Colonic mucosa (tissue), 4 donors: ENCODE results near the gene FBXO31. TPM values are rescaled to one million over a fixed set of nuclear protein-coding genes. Genes with fewer than 3 reads are reported as not detected.

Experiments
- DNase-seq: peaks from one replicate; pipeline ENCODE4 v3.0.0-alpha.2; 2020
- H3K27ac ChIP-seq: fragments of 200-600 bp; one replicate; pipeline ENCODE4 v1.8.0; 2021
- H3K27me3 ChIP-seq: fragments of 200-600 bp; one replicate; pipeline ENCODE4 v1.8.0; 2021
- H3K36me3 ChIP-seq: fragments of 200-600 bp; one replicate; pipeline ENCODE4 v1.8.0; 2021
- H3K4me1 ChIP-seq: fragments of 200-600 bp; one replicate; pipeline ENCODE4 v1.8.0; 2021; ENCODE audit warnings: mild to moderate bottlenecking
- H3K4me3 ChIP-seq: fragments of 200-600 bp; one replicate; pipeline ENCODE4 v1.8.0; 2021
- H3K9ac ChIP-seq, 2 donors: one replicate each; pipeline ENCODE4 v1.7.0; 2013; ENCODE audit warnings: control low read depth in 2 of 2, low read depth in 2 of 2, low read length in 2 of 2
- H3K9me3 ChIP-seq: fragments of 200-600 bp; one replicate; pipeline ENCODE4 v1.8.0; 2021
- CTCF ChIP-seq: fragments of 200-600 bp; IDR thresholded peaks from one replicate; pipeline ENCODE4 v1.8.0; 2022; ENCODE audit warnings: antibody characterized with exemption, mild to moderate bottlenecking
- intact Hi-C: fragments of 100-400 bp; cut with DNase I; formaldehyde crosslinking; loops from one replicate; pipeline ENCODE4 v1.14.1; 2022
- total RNA-seq, 2 donors: library from RNA; stranded (reverse); fragmentation: NEBNext Ultra II Directional in 1 of 2; extraction: Animal tissue kit (Norgen Biotek cat#: 25700) in 1 of 2; gene quantifications; one replicate each; pipeline ENCODE4 v1.2.1, GENCODE V29; 2021
- donor health status: healthy.
- donor health status: DM: no; HTN: no; CAD: no.
- donor health status: DM: no; HTN: no; CAD: no.

Gene FBXO31
- total RNA-seq, 2 donors from 2014 or later: 35.1 to 52.3 TPM

GRCh38 chr16:87333101-87333500 lies 50.5 kb downstream of the FBXO31 start:
- H3K4me3 ChIP-seq: no peak overlapping the region
- intact Hi-C loops: no loop called here
- no peak overlapping the region for H3K9ac ChIP-seq
- no peaks in the 10 kb centered on the region for H3K27me3 ChIP-seq
- H3K27ac ChIP-seq: no peak overlapping the region
- no peaks in the 10 kb centered on the region for H3K4me1 ChIP-seq
- no peaks in the 10 kb centered on the region for H3K9me3 ChIP-seq
- no peak for DNase-seq
- TF ChIP-seq CTCF: no peak
- H3K36me3 ChIP-seq: peaks cover 17% of the 10 kb centered on the region

DNA sequence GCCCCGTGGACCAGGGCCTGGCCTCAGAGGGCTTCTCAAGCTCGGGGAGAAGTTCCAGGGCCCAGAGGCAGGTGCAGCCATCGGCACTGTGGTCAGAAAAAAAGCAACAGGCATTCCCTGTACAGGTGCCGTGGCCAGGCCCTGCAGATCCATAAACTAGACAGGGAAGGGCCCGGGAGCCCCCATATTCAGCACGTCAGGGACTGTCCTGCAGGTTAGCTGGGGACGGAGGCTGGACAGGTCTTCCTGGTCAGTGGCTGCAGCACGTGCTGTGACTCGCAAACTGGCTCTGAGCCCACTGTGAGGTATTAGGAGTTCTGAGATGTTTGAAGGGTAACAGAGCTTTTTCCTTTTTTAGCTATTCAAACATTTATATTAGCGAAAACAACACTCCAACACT lies 51.4 kb downstream of the FBXO31 start:
- Histone ChIP-seq H3K9me3 (no peaks in the 10 kb centered on the region), H3K27ac (no peak overlapping the region), H3K9ac (no peak overlapping the region), H3K4me1 (no peaks in the 10 kb centered on the region), H3K27me3 (no peaks in the 10 kb centered on the region), H3K36me3 (peaks cover 17% of the 10 kb centered on the region), H3K4me3 (no peak overlapping the region)
- intact Hi-C loops: no loop called here
- no peak for DNase-seq
- TF ChIP-seq CTCF: no peak

- Histone ChIP-seq H3K9me3 (no peaks in the 10 kb centered on the region), H3K9ac (no peak overlapping the region), H3K36me3 (peaks cover 17% of the 10 kb centered on the region), H3K4me1 (no peaks in the 10 kb centered on the region), H3K4me3 (no peak overlapping the region), H3K27me3 (no peaks in the 10 kb centered on the region), H3K27ac (no peak overlapping the region)
- intact Hi-C loops: no loop called here
- no peak for DNase-seq
- TF ChIP-seq CTCF: no peak
Measured at GRCh38 chr16:87331241-87331801, 52.3 kb downstream of the FBXO31 start.

DNA sequence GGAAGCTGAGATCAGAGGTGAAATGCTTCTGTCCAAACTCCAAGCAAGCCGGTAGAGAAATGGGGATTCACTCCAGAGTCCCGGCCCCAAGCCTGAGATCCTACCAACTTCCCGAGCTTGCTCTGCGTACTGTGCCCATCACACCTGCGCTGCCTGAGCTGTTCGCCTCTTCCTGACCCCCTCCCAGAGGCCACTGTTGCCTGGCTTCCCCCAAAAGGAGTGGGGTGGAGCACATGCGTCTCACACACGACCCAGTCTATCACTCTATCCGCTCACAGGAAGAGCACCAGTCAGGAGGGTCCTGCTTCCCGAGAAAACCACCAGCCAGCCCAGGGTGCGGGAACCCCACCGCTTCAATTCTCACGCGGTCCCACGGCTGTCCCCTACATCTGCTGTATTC lies 52.9 kb downstream of the FBXO31 start:
- no peak overlapping the region for H3K4me3 ChIP-seq
- no peak overlapping the region for H3K27ac ChIP-seq
- no peaks in the 10 kb centered on the region for H3K27me3 ChIP-seq
- no peaks in the 10 kb centered on the region for H3K9me3 ChIP-seq
- no peak for DNase-seq
- intact Hi-C loops: no loop called here
- TF ChIP-seq CTCF: no peak
- no peak overlapping the region for H3K9ac ChIP-seq
- no peaks in the 10 kb centered on the region for H3K4me1 ChIP-seq
- H3K36me3 ChIP-seq: peaks cover 17% of the 10 kb centered on the region

- DNase-seq: no peak
- TF ChIP-seq CTCF: no peak
- H3K9me3 ChIP-seq: no peaks in the 10 kb centered on the region
- H3K9ac ChIP-seq: no peak overlapping the region
- no peaks in the 10 kb centered on the region for H3K27me3 ChIP-seq
- no peaks in the 10 kb centered on the region for H3K4me1 ChIP-seq
- H3K36me3 ChIP-seq: peaks cover 17% of the 10 kb centered on the region
- intact Hi-C loops: no loop called here
- no peak overlapping the region for H3K4me3 ChIP-seq
- H3K27ac ChIP-seq: no peak overlapping the region
Measured at GRCh38 chr16:87330257-87330624, 53.3 kb downstream of the FBXO31 start.
